DND-41 (cell line): ENCODE results near the gene EMC10.

Experiments used
- ATAC-seq: fragments of 200-7000 bp; cut with Tn5 transposase; 3 replicates; pipeline ENCODE4 v1.9.1; 2021; ENCODE audit warnings: low read depth; ENCODE audit not compliant: insufficient read depth
- DNase-seq: peaks from one replicate; pipeline ENCODE4 v3.0.0-alpha.2; 2020
- H2AFZ ChIP-seq: 2 replicates; pipeline ENCODE4 v1.6.0; 2012; ENCODE audit warnings: low read depth, low read length
- H3K27ac ChIP-seq: 2 replicates; pipeline ENCODE4 v1.5.1; 2012; ENCODE audit warnings: low read length, inconsistent platforms
- H3K27me3 ChIP-seq: fragments of 200-600 bp; sonication (generic); 2 replicates; pipeline ENCODE4 v1.6.0; 2012; ENCODE audit warnings: low read length, mild to moderate bottlenecking, inconsistent platforms; ENCODE audit not compliant: insufficient read depth, poor library complexity
- H3K36me3 ChIP-seq: 2 replicates; pipeline ENCODE4 v1.5.1; 2012; ENCODE audit warnings: low read length, inconsistent platforms; ENCODE audit not compliant: insufficient read depth
- H3K4me1 ChIP-seq: 2 replicates; pipeline ENCODE4 v1.5.1; 2012; ENCODE audit warnings: mild to moderate bottlenecking, low read length; ENCODE audit not compliant: insufficient read depth
- H3K4me2 ChIP-seq: 2 replicates; pipeline ENCODE4 v1.6.0; 2012; ENCODE audit warnings: mild to moderate bottlenecking, moderate library complexity, low read length, inconsistent platforms; ENCODE audit not compliant: insufficient read depth
- H3K4me3 ChIP-seq, 2 experiments: fragments of 200-600 bp in 1 of 2; shearing (Covaris generic) in 1 of 2; 2 replicates each; pipeline ENCODE4 v1.5.1; 2012 to 2016; ENCODE audit warnings: inconsistent platforms in 2 of 2, low read length in 2 of 2, mild to moderate bottlenecking in 2 of 2, low read depth in 1 of 2, moderate library complexity in 1 of 2
- H3K79me2 ChIP-seq: 2 replicates; pipeline ENCODE4 v1.6.0; 2012; ENCODE audit warnings: low read length, inconsistent platforms; ENCODE audit not compliant: insufficient read depth
- H3K9ac ChIP-seq: 2 replicates; pipeline ENCODE4 v1.6.0; 2012; ENCODE audit warnings: low read depth, mild to moderate bottlenecking, inconsistent platforms, low read length, moderate library complexity
- H3K9me3 ChIP-seq: 2 replicates; pipeline ENCODE4 v1.5.1; 2012; ENCODE audit warnings: low read length, moderate library complexity, mild to moderate bottlenecking, inconsistent platforms; ENCODE audit not compliant: insufficient read depth, severe bottlenecking
- H4K20me1 ChIP-seq: 2 replicates; pipeline ENCODE4 v1.6.0; 2012; ENCODE audit warnings: low read length; ENCODE audit not compliant: insufficient read depth
- EZH2 ChIP-seq: IDR thresholded peaks from 3 replicates; pipeline ENCODE4 v1.6.1; 2012; ENCODE audit warnings: borderline replicate concordance, low read depth, mild to moderate bottlenecking, moderate library complexity, low read length, inconsistent platforms; ENCODE audit not compliant: severe bottlenecking
- TF ChIP-seq, protein P1 (sequence below): IDR thresholded peaks from 2 replicates; pipeline ENCODE4 v1.5.1; 2012; ENCODE audit warnings: borderline replicate concordance, low read length, moderate library complexity, mild to moderate bottlenecking; ENCODE audit not compliant: poor library complexity, severe bottlenecking; ENCODE audit errors: extremely low read depth

EMC10 gene

DNA sequence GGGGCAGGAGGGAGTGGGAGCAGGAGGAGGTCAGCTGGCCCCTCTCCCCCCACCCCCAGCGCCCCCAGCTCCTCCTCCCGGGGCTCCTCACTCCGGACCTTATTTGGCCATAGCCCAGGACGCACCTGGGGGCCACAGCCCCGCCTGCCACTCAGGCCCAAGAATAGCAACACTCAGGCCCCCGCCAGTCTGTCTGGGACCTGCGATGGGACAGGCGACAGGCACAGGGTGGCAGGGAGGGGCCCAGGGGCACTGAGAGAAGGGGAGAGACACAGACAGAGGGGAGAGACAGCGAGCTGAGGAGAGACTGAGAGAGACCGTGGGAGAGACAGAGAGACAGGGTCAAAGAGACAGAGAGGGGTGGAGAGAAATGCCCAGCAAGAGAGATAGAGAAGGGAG lies 24.4 kb downstream of the EMC10 start:
- ATAC-seq (no peak), DNase-seq (no peak)
- no peaks in the 10 kb centered on the region for H3K79me2 ChIP-seq
- no peaks in the 10 kb centered on the region for H3K36me3 ChIP-seq
- H3K4me2 ChIP-seq: no peak overlapping the region
- H4K20me1 ChIP-seq: no peaks in the 10 kb centered on the region; the same call in 1 of the 2 replicates
- H3K4me1 ChIP-seq: no peaks in the 10 kb centered on the region
- no peak overlapping the region for H2AFZ ChIP-seq
- no peaks in the 10 kb centered on the region for H3K9me3 ChIP-seq
- no peaks in the 10 kb centered on the region for H3K27me3 ChIP-seq
- TF ChIP-seq EZH2: no peak
- TF ChIP-seq, protein P1, sequence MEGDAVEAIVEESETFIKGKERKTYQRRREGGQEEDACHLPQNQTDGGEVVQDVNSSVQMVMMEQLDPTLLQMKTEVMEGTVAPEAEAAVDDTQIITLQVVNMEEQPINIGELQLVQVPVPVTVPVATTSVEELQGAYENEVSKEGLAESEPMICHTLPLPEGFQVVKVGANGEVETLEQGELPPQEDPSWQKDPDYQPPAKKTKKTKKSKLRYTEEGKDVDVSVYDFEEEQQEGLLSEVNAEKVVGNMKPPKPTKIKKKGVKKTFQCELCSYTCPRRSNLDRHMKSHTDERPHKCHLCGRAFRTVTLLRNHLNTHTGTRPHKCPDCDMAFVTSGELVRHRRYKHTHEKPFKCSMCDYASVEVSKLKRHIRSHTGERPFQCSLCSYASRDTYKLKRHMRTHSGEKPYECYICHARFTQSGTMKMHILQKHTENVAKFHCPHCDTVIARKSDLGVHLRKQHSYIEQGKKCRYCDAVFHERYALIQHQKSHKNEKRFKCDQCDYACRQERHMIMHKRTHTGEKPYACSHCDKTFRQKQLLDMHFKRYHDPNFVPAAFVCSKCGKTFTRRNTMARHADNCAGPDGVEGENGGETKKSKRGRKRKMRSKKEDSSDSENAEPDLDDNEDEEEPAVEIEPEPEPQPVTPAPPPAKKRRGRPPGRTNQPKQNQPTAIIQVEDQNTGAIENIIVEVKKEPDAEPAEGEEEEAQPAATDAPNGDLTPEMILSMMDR: no peak
- no peak overlapping the region for H3K4me3 ChIP-seq
- no peak overlapping the region for H3K9ac ChIP-seq
- H3K27ac ChIP-seq: no peak overlapping the region

DNA sequence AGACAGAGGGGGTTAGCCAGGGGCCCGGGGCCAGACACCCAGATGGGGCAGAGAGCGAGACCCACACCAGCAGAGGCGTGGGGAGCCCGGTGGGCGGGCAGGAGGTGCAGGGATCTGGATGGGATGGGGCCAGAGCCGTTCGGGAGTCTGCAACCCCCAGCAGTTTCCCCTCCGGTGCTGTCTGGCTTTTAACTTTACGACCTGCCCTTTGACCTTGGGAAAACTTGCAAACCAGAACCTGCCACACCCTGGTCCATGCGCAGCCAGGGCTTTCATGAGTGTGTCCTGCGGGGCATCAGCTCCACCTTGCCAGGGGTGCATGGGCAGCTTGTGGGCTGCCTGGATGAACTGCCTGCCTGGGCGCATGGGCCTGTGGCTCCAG lies 24.9 kb downstream of the EMC10 start:
- no peaks in the 10 kb centered on the region for H3K9me3 ChIP-seq
- H3K9ac ChIP-seq: no peak overlapping the region
- H3K27me3 ChIP-seq: no peaks in the 10 kb centered on the region
- no peak overlapping the region for H2AFZ ChIP-seq
- no peak overlapping the region for H3K4me3 ChIP-seq
- no peaks in the 10 kb centered on the region for H3K4me1 ChIP-seq
- no peaks in the 10 kb centered on the region for H3K79me2 ChIP-seq
- H3K4me2 ChIP-seq: no peak overlapping the region
- no peak overlapping the region for H3K27ac ChIP-seq
- DNase-seq (no peak), ATAC-seq (no peak)
- no peaks in the 10 kb centered on the region for H3K36me3 ChIP-seq
- H4K20me1 ChIP-seq: no peaks in the 10 kb centered on the region; the same call in 1 of the 2 replicates
- TF ChIP-seq, protein P1: no peak
- TF ChIP-seq EZH2: no peak

DNA sequence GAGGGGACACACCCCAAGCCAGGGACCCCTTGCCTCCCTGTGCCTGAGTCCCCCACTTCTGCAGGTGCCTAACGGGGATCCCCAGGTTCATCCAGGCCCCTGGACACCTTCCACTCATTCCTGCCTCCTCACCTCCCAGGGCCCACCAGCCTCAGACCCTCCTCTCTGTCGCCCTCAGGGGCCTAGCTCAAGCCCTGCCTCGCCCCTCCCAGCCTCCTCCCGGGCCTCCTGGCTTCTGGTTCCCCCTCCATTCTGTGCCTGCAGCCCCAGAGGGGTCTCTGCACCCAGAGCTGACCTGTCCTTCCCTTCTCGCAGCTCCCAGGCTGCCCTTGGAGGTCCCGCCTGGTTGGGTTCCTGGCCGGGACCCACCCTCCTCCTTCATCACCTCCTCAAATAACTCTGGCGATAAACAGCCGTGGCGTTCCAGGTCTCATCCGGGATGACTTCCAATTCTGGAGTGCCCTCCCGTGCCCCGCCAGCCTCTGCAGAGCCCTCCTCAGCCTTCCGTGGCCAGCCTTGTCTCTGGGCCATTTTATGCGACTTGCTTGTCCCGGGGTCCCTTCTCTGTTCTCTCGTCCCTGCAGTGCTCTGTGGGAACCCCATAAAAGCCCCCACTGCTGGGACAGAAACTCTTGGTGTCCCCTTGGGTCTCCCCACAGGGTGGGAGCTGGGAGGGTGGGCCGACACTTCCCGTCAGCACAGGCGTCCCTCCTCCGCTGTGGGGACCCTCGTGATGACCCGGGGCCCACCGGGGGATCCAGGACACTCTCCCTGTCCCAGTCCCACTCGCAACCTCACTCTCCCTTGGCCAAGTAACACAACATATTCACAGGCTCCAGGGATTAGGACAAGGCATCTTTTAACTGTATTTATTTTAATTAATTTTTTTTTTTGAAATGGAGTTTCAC lies 25.5 kb downstream of the EMC10 start:
- H2AFZ ChIP-seq: no peak overlapping the region
- H4K20me1 ChIP-seq: no peaks in the 10 kb centered on the region
- ATAC-seq (no peak), DNase-seq (no peak)
- no peak overlapping the region for H3K9ac ChIP-seq
- no peaks in the 10 kb centered on the region for H3K36me3 ChIP-seq
- H3K4me2 ChIP-seq: no peak overlapping the region
- H3K79me2 ChIP-seq: no peaks in the 10 kb centered on the region
- H3K9me3 ChIP-seq: no peaks in the 10 kb centered on the region
- no peak overlapping the region for H3K4me3 ChIP-seq
- TF ChIP-seq, protein P1: no peak
- no peak for TF ChIP-seq EZH2
- no peaks in the 10 kb centered on the region for H3K27me3 ChIP-seq
- no peak overlapping the region for H3K27ac ChIP-seq
- H3K4me1 ChIP-seq: no peaks in the 10 kb centered on the region
